ENCODE measurements around the gene PHLDB3. TPM values are rescaled to one million over a fixed set of nuclear protein-coding genes. Genes with fewer than 3 reads are reported as not detected.

The PHLDB3 gene
- polyA plus RNA-seq, 2 of the 4 experiments (the other 2 are of a cell fraction), result 5.5 to 12.0 TPM

GRCh38 chr19:43483281-43483680, 21.3 kb downstream of the PHLDB3 start:
- Histone ChIP-seq H3K9me3 (no peaks in the 10 kb centered on the region), H3K27ac (no peak overlapping the region), H3K4me2 (no peak overlapping the region), H3K4me1 (no peaks in the 10 kb centered on the region), H3K4me3 (no peak overlapping the region)
- POLR2A ChIA-PET, result no interaction called here
- TF ChIP-seq, protein P1, sequence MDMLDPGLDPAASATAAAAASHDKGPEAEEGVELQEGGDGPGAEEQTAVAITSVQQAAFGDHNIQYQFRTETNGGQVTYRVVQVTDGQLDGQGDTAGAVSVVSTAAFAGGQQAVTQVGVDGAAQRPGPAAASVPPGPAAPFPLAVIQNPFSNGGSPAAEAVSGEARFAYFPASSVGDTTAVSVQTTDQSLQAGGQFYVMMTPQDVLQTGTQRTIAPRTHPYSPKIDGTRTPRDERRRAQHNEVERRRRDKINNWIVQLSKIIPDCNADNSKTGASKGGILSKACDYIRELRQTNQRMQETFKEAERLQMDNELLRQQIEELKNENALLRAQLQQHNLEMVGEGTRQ (IDR thresholded peaks at IDR 0.05), result no peak
- no peak for TF ChIP-seq HDAC2 (IDR thresholded peaks at IDR 0.05)
- no peak for TF ChIP-seq E2F6 (IDR thresholded peaks at IDR 0.05; ENCODE audit: borderline replicate concordance, low read depth)
- TF ChIP-seq, protein P2, sequence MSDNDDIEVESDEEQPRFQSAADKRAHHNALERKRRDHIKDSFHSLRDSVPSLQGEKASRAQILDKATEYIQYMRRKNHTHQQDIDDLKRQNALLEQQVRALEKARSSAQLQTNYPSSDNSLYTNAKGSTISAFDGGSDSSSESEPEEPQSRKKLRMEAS (IDR thresholded peaks at IDR 0.05), result no peak
- TF ChIP-seq EHMT2 (IDR thresholded peaks at IDR 0.05; ENCODE audit: low read depth), result no peak
- no peak for TF ChIP-seq CHD4 (IDR thresholded peaks at IDR 0.05; ENCODE audit: borderline replicate concordance)
- no peak for TF ChIP-seq FOXS1 (CRISPR knock-in tag; IDR thresholded peaks at IDR 0.05)
- TF ChIP-seq CEBPB (IDR thresholded peaks at IDR 0.05), result no peak
- TF ChIP-seq RCOR1 (IDR thresholded peaks at IDR 0.05; ENCODE audit: low read depth, low read length), result no peak
- TF ChIP-seq, protein P3, sequence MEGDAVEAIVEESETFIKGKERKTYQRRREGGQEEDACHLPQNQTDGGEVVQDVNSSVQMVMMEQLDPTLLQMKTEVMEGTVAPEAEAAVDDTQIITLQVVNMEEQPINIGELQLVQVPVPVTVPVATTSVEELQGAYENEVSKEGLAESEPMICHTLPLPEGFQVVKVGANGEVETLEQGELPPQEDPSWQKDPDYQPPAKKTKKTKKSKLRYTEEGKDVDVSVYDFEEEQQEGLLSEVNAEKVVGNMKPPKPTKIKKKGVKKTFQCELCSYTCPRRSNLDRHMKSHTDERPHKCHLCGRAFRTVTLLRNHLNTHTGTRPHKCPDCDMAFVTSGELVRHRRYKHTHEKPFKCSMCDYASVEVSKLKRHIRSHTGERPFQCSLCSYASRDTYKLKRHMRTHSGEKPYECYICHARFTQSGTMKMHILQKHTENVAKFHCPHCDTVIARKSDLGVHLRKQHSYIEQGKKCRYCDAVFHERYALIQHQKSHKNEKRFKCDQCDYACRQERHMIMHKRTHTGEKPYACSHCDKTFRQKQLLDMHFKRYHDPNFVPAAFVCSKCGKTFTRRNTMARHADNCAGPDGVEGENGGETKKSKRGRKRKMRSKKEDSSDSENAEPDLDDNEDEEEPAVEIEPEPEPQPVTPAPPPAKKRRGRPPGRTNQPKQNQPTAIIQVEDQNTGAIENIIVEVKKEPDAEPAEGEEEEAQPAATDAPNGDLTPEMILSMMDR (IDR thresholded peaks at IDR 0.05), result no peak
- no peak for TF ChIP-seq PHF8 (IDR thresholded peaks at IDR 0.05; ENCODE audit: borderline replicate concordance, low read depth)
- no peak for TF ChIP-seq CBX8 (IDR thresholded peaks at IDR 0.05)
- TF ChIP-seq CHD2 (IDR thresholded peaks at IDR 0.05; ENCODE audit: low read length, partially characterized antibody), result no peak
- no peak for TF ChIP-seq RAD21 (conservative IDR thresholded peaks at IDR 0.05 in 1 of 2, IDR thresholded peaks at IDR 0.05 in 1 of 2)
- TF ChIP-seq BCL3 (IDR thresholded peaks at IDR 0.05), result no peak
- TF ChIP-seq KDM1A (IDR thresholded peaks at IDR 0.05; ENCODE audit: low read depth), result no peak
- no peak for TF ChIP-seq ZFP36 (IDR thresholded peaks at IDR 0.05; ENCODE audit: borderline replicate concordance, partially characterized antibody)
- no peak for TF ChIP-seq NPAS2 (CRISPR knock-in tag; IDR thresholded peaks at IDR 0.05; ENCODE audit: borderline replicate concordance)
- no peak for ATAC-seq
- 84% methylated on average over 6 of the region's 6 CpGs for WGBS (ENCODE audit: missing lambda C conversion rate)
- no peak for DNase-seq (ENCODE audit: low read depth in 1 of 2, low spot score in 1 of 2)
- CTCF ChIA-PET, result interaction anchor here (0.6 to 7.1 kb wide), 5 partner anchors 10 to 476 kb away, joined by 3 to 37 read pairs (median 10); partner anchors contain the start of gene PHLDB3
- FAIRE-seq, result no peak

DNA sequence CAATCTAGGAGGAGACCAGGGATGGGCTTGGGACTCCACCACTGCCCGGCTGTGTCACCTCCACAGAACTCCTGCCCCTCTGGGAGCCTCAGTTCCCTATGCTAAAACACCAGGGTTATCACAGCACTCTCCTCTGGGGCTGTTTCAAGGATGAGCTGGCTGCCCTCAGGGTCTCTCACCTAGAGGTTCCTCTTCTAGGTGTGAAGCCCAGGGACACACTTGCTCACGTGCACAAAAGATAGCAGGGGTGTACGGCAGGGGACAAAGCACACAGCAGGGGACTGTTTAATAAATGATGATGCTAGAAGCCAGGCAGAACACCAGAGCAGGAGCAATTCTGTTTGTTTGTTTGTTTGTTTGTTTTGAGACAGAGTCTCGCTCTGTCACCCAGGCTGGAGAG, 22.4 kb downstream of the PHLDB3 start:
- 76% methylated on average over 4 of the region's 4 CpGs for WGBS (ENCODE audit: missing lambda C conversion rate)
- Histone ChIP-seq H3K9me3 (no peaks in the 10 kb centered on the region), H3K4me1 (no peaks in the 10 kb centered on the region), H3K27ac (no peak overlapping the region), H3K4me2 (no peak overlapping the region), H3K4me3 (no peak overlapping the region)
- TF ChIP-seq CHD4 (IDR thresholded peaks at IDR 0.05; ENCODE audit: borderline replicate concordance) (no peak), ZFP36 (IDR thresholded peaks at IDR 0.05; ENCODE audit: borderline replicate concordance, partially characterized antibody) (no peak), ZSCAN20 (CRISPR knock-in tag; IDR thresholded peaks at IDR 0.05) (no peak), RARB (CRISPR knock-in tag; IDR thresholded peaks at IDR 0.05) (no peak), CEBPB (IDR thresholded peaks at IDR 0.05) (no peak), SMC3 (IDR thresholded peaks at IDR 0.05) (no peak), EHF (CRISPR knock-in tag; IDR thresholded peaks at IDR 0.05) (no peak), TP53 (CRISPR knock-in tag; IDR thresholded peaks at IDR 0.05) (no peak), TFCP2L1 (CRISPR knock-in tag; IDR thresholded peaks at IDR 0.05) (no peak), GATA3 (IDR thresholded peaks at IDR 0.05; ENCODE audit: borderline replicate concordance) (no peak), HMGXB4 (CRISPR knock-in tag; IDR thresholded peaks at IDR 0.05; ENCODE audit: borderline replicate concordance) (no peak), FOSL2 (IDR thresholded peaks at IDR 0.05) (no peak), FOSL2 (CRISPR knock-in tag; IDR thresholded peaks at IDR 0.05) (no peak), NFE2L2 (conservative IDR thresholded peaks at IDR 0.05; ENCODE audit: low read length) (no peak), MYC (IDR thresholded peaks at IDR 0.05; ENCODE audit: borderline replicate concordance, low read length) (no peak)
- no peak; a peak in 2 of 6 replicates for ATAC-seq
- DNase-seq (ENCODE audit: low read depth in 1 of 2, low spot score in 1 of 2), result no peak
- POLR2A ChIA-PET, result no interaction called here
- CTCF ChIA-PET, result interaction anchor here (0.7 to 7.1 kb wide), 6 partner anchors 9 to 38 kb away, joined by 3 to 37 read pairs (median 7); no protein-coding TSS in a partner anchor
- FAIRE-seq, result no peak
